CD14-positive monocyte (primary cell): ENCODE measurements around the gene TMEM222. TPM values are rescaled to one million over a fixed set of nuclear protein-coding genes. Genes with fewer than 3 reads are reported as not detected.

ENCODE experiments used
- DNase-seq, 3 donors: peaks; one replicate each; pipeline ENCODE4 v3.0.0-alpha.2; 2011 to 2022
- H2AFZ ChIP-seq: 2 replicates; pipeline ENCODE4 v1.6.0; 2012; ENCODE audit warnings: mild to moderate bottlenecking, low read depth, low read length, inconsistent platforms; ENCODE audit not compliant: insufficient read depth, poor library complexity, severe bottlenecking
- H3K27ac ChIP-seq, 2 donors: 1 replicate in 1 of 2; 2 replicates in 1 of 2; pipeline ENCODE4 v1.5.1; 2012 to 2013; ENCODE audit warnings: low read length in 2 of 2, control low read depth in 1 of 2, inconsistent platforms in 1 of 2, low read depth in 1 of 2, mild to moderate bottlenecking in 1 of 2
- H3K27me3 ChIP-seq, 2 donors: one replicate each; pipeline versions ENCODE4 v1.6.0 to v1.6.1; 2011 to 2013; ENCODE audit warnings: low read length in 2 of 2; ENCODE audit not compliant: control insufficient read depth in 2 of 2, insufficient read depth in 2 of 2
- H3K36me3 ChIP-seq, 2 donors: replicated peaks in 1 of 2; 1 replicate in 1 of 2; 2 replicates in 1 of 2; pipeline versions ENCODE4 v1.5.1 to v1.6.1; 2012 to 2013; ENCODE audit warnings: low read length in 2 of 2, control low read depth in 1 of 2, inconsistent platforms in 1 of 2, mild to moderate bottlenecking in 1 of 2; ENCODE audit not compliant: insufficient read depth in 2 of 2, control insufficient read depth in 1 of 2
- H3K4me1 ChIP-seq, 2 donors: 1 replicate in 1 of 2; 2 replicates in 1 of 2; pipeline versions ENCODE4 v1.5.1 to v1.6.1; 2012 to 2013; ENCODE audit warnings: low read length in 2 of 2, control low read depth in 1 of 2, inconsistent platforms in 1 of 2, mild to moderate bottlenecking in 1 of 2, moderate library complexity in 1 of 2; ENCODE audit not compliant: insufficient read depth in 2 of 2, control insufficient read depth in 1 of 2
- H3K4me2 ChIP-seq: replicated peaks from 2 replicates; pipeline ENCODE3; 2012; ENCODE audit warnings: low read length, moderate library complexity, mild to moderate bottlenecking; ENCODE audit not compliant: poor library complexity, severe bottlenecking; ENCODE audit errors: extremely low read depth
- H3K4me3 ChIP-seq, 3 experiments: fragments of 200-600 bp in 1 of 3; sonication (generic) in 1 of 3; replicated peaks in 1 of 3; 1 replicate in 2 of 3; 2 replicates in 1 of 3; pipeline ENCODE4 v1.5.1; 2011 to 2013; ENCODE audit warnings: low read length in 3 of 3, mild to moderate bottlenecking in 3 of 3, control low read depth in 2 of 3, low read depth in 2 of 3, inconsistent platforms in 1 of 3, moderate library complexity in 1 of 3
- H3K79me2 ChIP-seq: 2 replicates; pipeline ENCODE4 v1.6.0; 2012; ENCODE audit warnings: mild to moderate bottlenecking, control low read depth, inconsistent platforms, low read length, moderate library complexity; ENCODE audit not compliant: insufficient read depth
- H3K9ac ChIP-seq: 2 replicates; pipeline ENCODE4 v1.6.0; 2017; ENCODE audit warnings: low read length, mild to moderate bottlenecking; ENCODE audit not compliant: insufficient read depth, poor library complexity, severe bottlenecking
- H3K9me3 ChIP-seq, 2 donors: replicated peaks in 1 of 2; 1 replicate in 1 of 2; 2 replicates in 1 of 2; pipeline versions ENCODE4 v1.5.1 to v1.6.1; 2012 to 2013; ENCODE audit warnings: low read length in 2 of 2, control low read depth in 1 of 2; ENCODE audit not compliant: control insufficient read depth in 1 of 2, insufficient read depth in 1 of 2
- H4K20me1 ChIP-seq: 2 replicates; pipeline ENCODE4 v1.6.0; 2012; ENCODE audit warnings: mild to moderate bottlenecking, low read length, control low read depth, moderate library complexity; ENCODE audit not compliant: insufficient read depth
- H3K27ac Mint-ChIP-seq, 7 donors: one replicate each; pipeline ENCODE4 v1.8.0; 2020; ENCODE audit warnings: mild to moderate bottlenecking in 7 of 7, mixed read lengths in 7 of 7, moderate library complexity in 6 of 7, inconsistent platforms in 2 of 7
- H3K27me3 Mint-ChIP-seq, 3 donors: one replicate each; pipeline ENCODE4 v1.8.0; 2021 to 2022; ENCODE audit warnings: low read depth in 3 of 3, mild to moderate bottlenecking in 3 of 3, mixed read lengths in 3 of 3, moderate library complexity in 3 of 3, inconsistent platforms in 1 of 3
- H3K36me3 Mint-ChIP-seq, 2 donors: one replicate each; pipeline ENCODE4 v1.8.0; 2020; ENCODE audit warnings: mixed read lengths in 2 of 2, inconsistent platforms in 1 of 2, mild to moderate bottlenecking in 1 of 2
- H3K4me1 Mint-ChIP-seq: one replicate; pipeline ENCODE4 v1.8.0; 2020; ENCODE audit warnings: mild to moderate bottlenecking, mixed read lengths
- H3K4me3 Mint-ChIP-seq, 2 donors: one replicate each; pipeline ENCODE4 v1.8.0; 2020; ENCODE audit warnings: mild to moderate bottlenecking in 2 of 2, mixed read lengths in 2 of 2, moderate library complexity in 1 of 2
- H3K9me3 Mint-ChIP-seq, 7 donors: one replicate each; pipeline ENCODE4 v1.8.0; 2020 to 2022; ENCODE audit warnings: mixed read lengths in 7 of 7, mild to moderate bottlenecking in 6 of 7, moderate library complexity in 6 of 7, inconsistent platforms in 2 of 7
- CTCF ChIP-seq: fragments of 200-600 bp; IDR thresholded peaks from one replicate; pipeline ENCODE4 v1.8.0; 2022; ENCODE audit warnings: antibody characterized with exemption, mild to moderate bottlenecking
- WGBS: methylation state at CpG from one replicate; pipeline ENCODE4 v1.1.5; 2013; ENCODE audit warnings: missing lambda C conversion rate; ENCODE audit not compliant: insufficient coverage; 5-methylcytosine and 5-hydroxymethylcytosine counted together
- intact Hi-C, 2 donors: fragments of 100-400 bp; cut with micrococcal nuclease; formaldehyde crosslinking; loops; one replicate each; pipeline versions ENCODE4 v1.15.0 to v1.15.1; 2023
- polyA plus RNA-seq, 3 donors: library from polyadenylated mRNA; depleted of rRNA in 1 of 3; unstranded in 2 of 3; stranded (reverse) in 1 of 3; fragments of 300-500 nt in 2 of 3; fragments of >200 nt in 1 of 3; fragmentation: Illumina TruSeq in 2 of 3; gene quantifications; 1 replicate in 2 of 3; 2 replicates in 1 of 3; pipeline ENCODE4 v1.2.3, GENCODE V29; 2012 to 2021

The TMEM222 gene
- polyA plus RNA-seq, 3 donors, result 23.2 to 29.0 (median 24.6) TPM

GRCh38 chr1:27331426-27331825 is 9.5 kb downstream of the TMEM222 start:
- Histone ChIP-seq H3K27ac (no peak overlapping the region), H3K4me2 (no peak overlapping the region), H2AFZ (no peak overlapping the region), H3K4me3 (no peak overlapping the region), H3K4me1 (peaks cover 4 to 6% of the 10 kb centered on the region in 2 donors), H3K9me3 (no peaks in the 10 kb centered on the region), H3K9ac (no peak overlapping the region), H3K27me3 (no peaks in the 10 kb centered on the region), H3K79me2 (peaks cover 39% of the 10 kb centered on the region), H4K20me1 (peaks cover 42% of the 10 kb centered on the region), H3K36me3 (peaks cover 68 to 89% of the 10 kb centered on the region in 2 donors)
- Mint-ChIP-seq H3K9me3 (peaks cover 0 to 2% (median 0%) of the 10 kb centered on the region in 7 donors), H3K4me1 (peaks cover 11% of the 10 kb centered on the region), H3K27ac (peak overlapping the region in 3 of 7 donors; percentile 21 to 48 (median 46)), H3K4me3 (no peak overlapping the region), H3K27me3 (peaks cover 0 to 3% (median 2%) of the 10 kb centered on the region in 3 donors), H3K36me3 (peaks cover 61 to 88% of the 10 kb centered on the region in 2 donors)
- no peak for TF ChIP-seq CTCF
- no peak for DNase-seq
- intact Hi-C loops, result no loop called here
- 95% methylated on average over 3 of the region's 3 CpGs for WGBS

GRCh38 chr1:27331922-27332321 is 10.0 kb downstream of the TMEM222 start:
- peaks cover 8% of the 10 kb centered on the region for H3K4me1 Mint-ChIP-seq
- H3K9ac ChIP-seq, result no peak overlapping the region
- H3K27me3 Mint-ChIP-seq, result peaks cover 0 to 3% (median 2%) of the 10 kb centered on the region in 3 donors
- H3K9me3 ChIP-seq, result no peaks in the 10 kb centered on the region
- no peak for TF ChIP-seq CTCF
- H3K9me3 Mint-ChIP-seq, result peaks cover 0 to 2% (median 0%) of the 10 kb centered on the region in 7 donors
- no peak overlapping the region for H2AFZ ChIP-seq
- H3K36me3 Mint-ChIP-seq, result peaks cover 66 to 89% of the 10 kb centered on the region in 2 donors
- peaks cover 4 to 6% of the 10 kb centered on the region in 2 donors for H3K4me1 ChIP-seq
- H3K36me3 ChIP-seq, result peaks cover 71 to 90% of the 10 kb centered on the region in 2 donors
- no peak for DNase-seq
- no peak overlapping the region for H3K4me3 ChIP-seq
- peaks cover 37% of the 10 kb centered on the region for H4K20me1 ChIP-seq
- intact Hi-C loops, result no loop called here
- H3K27ac ChIP-seq, result peak overlapping the region in 1 of 2 donors; percentile 48
- 92% methylated on average over 4 of the region's 5 CpGs for WGBS
- peak overlapping the region in 4 of 7 donors; percentile 10 to 75 (median 42) for H3K27ac Mint-ChIP-seq
- no peak overlapping the region for H3K4me2 ChIP-seq
- no peak overlapping the region for H3K4me3 Mint-ChIP-seq
- peaks cover 35% of the 10 kb centered on the region for H3K79me2 ChIP-seq
- H3K27me3 ChIP-seq, result no peaks in the 10 kb centered on the region
